ENCODE measurements around the gene RBPJL. TPM values are rescaled to one million over a fixed set of nuclear protein-coding genes. Genes with fewer than 3 reads are reported as not detected.

The RBPJL gene
- total and polyA plus RNA-seq, 2 of the 13 experiments (the other 11 are each of a cell fraction or from before 2014, with no cell fraction given), result not detected

DNA sequence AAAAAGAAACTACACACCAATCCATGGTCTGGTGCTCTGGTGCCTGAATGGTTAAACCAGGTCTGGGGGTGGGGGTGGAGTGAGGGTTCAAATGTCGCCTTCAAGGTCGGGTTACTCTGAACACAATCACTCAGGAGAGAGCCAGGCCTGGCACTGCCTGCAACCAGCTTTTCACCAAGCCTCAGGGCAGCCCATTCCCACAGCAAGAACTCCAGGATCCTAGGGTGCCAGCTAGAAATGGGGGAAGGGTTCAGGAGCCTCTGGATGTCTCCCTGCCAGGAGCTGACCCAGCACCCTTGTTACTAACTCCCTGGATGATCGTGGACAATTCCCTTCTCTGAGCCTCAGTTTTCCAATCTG lies 34.9 kb downstream of the RBPJL start (continued):
- TF ChIP-seq, protein P1, sequence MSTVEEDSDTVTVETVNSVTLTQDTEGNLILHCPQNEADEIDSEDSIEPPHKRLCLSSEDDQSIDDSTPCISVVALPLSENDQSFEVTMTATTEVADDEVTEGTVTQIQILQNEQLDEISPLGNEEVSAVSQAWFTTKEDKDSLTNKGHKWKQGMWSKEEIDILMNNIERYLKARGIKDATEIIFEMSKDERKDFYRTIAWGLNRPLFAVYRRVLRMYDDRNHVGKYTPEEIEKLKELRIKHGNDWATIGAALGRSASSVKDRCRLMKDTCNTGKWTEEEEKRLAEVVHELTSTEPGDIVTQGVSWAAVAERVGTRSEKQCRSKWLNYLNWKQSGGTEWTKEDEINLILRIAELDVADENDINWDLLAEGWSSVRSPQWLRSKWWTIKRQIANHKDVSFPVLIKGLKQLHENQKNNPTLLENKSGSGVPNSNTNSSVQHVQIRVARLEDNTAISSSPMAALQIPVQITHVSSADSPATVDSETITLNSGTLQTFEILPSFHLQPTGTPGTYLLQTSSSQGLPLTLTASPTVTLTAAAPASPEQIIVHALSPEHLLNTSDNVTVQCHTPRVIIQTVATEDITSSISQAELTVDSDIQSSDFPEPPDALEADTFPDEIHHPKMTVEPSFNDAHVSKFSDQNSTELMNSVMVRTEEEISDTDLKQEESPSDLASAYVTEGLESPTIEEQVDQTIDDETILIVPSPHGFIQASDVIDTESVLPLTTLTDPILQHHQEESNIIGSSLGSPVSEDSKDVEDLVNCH (CRISPR knock-in tag; IDR thresholded peaks at IDR 0.05), result no peak
- TF ChIP-seq, protein P2, sequence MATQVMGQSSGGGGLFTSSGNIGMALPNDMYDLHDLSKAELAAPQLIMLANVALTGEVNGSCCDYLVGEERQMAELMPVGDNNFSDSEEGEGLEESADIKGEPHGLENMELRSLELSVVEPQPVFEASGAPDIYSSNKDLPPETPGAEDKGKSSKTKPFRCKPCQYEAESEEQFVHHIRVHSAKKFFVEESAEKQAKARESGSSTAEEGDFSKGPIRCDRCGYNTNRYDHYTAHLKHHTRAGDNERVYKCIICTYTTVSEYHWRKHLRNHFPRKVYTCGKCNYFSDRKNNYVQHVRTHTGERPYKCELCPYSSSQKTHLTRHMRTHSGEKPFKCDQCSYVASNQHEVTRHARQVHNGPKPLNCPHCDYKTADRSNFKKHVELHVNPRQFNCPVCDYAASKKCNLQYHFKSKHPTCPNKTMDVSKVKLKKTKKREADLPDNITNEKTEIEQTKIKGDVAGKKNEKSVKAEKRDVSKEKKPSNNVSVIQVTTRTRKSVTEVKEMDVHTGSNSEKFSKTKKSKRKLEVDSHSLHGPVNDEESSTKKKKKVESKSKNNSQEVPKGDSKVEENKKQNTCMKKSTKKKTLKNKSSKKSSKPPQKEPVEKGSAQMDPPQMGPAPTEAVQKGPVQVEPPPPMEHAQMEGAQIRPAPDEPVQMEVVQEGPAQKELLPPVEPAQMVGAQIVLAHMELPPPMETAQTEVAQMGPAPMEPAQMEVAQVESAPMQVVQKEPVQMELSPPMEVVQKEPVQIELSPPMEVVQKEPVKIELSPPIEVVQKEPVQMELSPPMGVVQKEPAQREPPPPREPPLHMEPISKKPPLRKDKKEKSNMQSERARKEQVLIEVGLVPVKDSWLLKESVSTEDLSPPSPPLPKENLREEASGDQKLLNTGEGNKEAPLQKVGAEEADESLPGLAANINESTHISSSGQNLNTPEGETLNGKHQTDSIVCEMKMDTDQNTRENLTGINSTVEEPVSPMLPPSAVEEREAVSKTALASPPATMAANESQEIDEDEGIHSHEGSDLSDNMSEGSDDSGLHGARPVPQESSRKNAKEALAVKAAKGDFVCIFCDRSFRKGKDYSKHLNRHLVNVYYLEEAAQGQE (IDR thresholded peaks at IDR 0.05; ENCODE audit: borderline replicate concordance in 1 of 2, low read depth in 1 of 2, low read length in 2 of 2), result peak in 1 of 2 experiments; percentile 43; a peak in 1 of 4 replicates
- TF ChIP-seq, protein P3, sequence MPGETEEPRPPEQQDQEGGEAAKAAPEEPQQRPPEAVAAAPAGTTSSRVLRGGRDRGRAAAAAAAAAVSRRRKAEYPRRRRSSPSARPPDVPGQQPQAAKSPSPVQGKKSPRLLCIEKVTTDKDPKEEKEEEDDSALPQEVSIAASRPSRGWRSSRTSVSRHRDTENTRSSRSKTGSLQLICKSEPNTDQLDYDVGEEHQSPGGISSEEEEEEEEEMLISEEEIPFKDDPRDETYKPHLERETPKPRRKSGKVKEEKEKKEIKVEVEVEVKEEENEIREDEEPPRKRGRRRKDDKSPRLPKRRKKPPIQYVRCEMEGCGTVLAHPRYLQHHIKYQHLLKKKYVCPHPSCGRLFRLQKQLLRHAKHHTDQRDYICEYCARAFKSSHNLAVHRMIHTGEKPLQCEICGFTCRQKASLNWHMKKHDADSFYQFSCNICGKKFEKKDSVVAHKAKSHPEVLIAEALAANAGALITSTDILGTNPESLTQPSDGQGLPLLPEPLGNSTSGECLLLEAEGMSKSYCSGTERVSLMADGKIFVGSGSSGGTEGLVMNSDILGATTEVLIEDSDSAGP (CRISPR knock-in tag; IDR thresholded peaks at IDR 0.05; ENCODE audit: borderline replicate concordance), result no peak
- TF ChIP-seq ZNF83 (CRISPR knock-in tag; IDR thresholded peaks at IDR 0.05; ENCODE audit: borderline replicate concordance) (no peak), HOXA7 (CRISPR knock-in tag; IDR thresholded peaks at IDR 0.05) (no peak), SAFB2 (CRISPR knock-in tag; IDR thresholded peaks at IDR 0.05; ENCODE audit: borderline replicate concordance, low read depth) (no peak), POLR2A (IDR thresholded peaks at IDR 0.05; ENCODE audit: insufficient read depth in 1 of 2, low read depth in 2 of 2, low read length in 2 of 2) (0 out of 4 replicates have a peak, but pooled peaks of 1 of the 2 experiments have one; percentile 41), EP300 (IDR thresholded peaks at IDR 0.05; ENCODE audit: low read depth in 2 of 2, low read length in 2 of 2) (peak in 1 of 2 experiments; percentile 25; a peak in 1 of 4 replicates), EP300 (CRISPR knock-in tag; IDR thresholded peaks at IDR 0.05; ENCODE audit: borderline replicate concordance) (no peak), RAD21 (CRISPR knock-in tag; IDR thresholded peaks at IDR 0.05) (no peak), XBP1 (CRISPR knock-in tag; IDR thresholded peaks at IDR 0.05) (no peak), ZNF652 (CRISPR knock-in tag; IDR thresholded peaks at IDR 0.05; ENCODE audit: borderline replicate concordance, low read depth) (peak; percentile 91), ZNF30 (CRISPR knock-in tag; IDR thresholded peaks at IDR 0.05) (no peak), TCF12 (IDR thresholded peaks at IDR 0.05) (no peak), TCF12 (CRISPR knock-in tag; IDR thresholded peaks at IDR 0.05) (0 out of 2 replicates have a peak, but pooled peaks have one; percentile 21)
- TF ChIP-seq, protein P4, sequence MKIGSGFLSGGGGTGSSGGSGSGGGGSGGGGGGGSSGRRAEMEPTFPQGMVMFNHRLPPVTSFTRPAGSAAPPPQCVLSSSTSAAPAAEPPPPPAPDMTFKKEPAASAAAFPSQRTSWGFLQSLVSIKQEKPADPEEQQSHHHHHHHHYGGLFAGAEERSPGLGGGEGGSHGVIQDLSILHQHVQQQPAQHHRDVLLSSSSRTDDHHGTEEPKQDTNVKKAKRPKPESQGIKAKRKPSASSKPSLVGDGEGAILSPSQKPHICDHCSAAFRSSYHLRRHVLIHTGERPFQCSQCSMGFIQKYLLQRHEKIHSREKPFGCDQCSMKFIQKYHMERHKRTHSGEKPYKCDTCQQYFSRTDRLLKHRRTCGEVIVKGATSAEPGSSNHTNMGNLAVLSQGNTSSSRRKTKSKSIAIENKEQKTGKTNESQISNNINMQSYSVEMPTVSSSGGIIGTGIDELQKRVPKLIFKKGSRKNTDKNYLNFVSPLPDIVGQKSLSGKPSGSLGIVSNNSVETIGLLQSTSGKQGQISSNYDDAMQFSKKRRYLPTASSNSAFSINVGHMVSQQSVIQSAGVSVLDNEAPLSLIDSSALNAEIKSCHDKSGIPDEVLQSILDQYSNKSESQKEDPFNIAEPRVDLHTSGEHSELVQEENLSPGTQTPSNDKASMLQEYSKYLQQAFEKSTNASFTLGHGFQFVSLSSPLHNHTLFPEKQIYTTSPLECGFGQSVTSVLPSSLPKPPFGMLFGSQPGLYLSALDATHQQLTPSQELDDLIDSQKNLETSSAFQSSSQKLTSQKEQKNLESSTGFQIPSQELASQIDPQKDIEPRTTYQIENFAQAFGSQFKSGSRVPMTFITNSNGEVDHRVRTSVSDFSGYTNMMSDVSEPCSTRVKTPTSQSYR (CRISPR knock-in tag; IDR thresholded peaks at IDR 0.05; ENCODE audit: borderline replicate concordance), result peak; percentile 78

Measured in HepG2 (cell line).